ENCODE data around the gene BTBD16. TPM values are rescaled to one million over a fixed set of nuclear protein-coding genes. Genes with fewer than 3 reads are reported as not detected.

BTBD16 gene
- total and polyA plus RNA-seq, 2 donors from 2014 or later = 0.34 to 1.2 TPM

GRCh38 chr10:122359621-122360020 is 88.5 kb downstream of the BTBD16 start:
- Histone ChIP-seq H3K27ac (ENCODE audit: low read depth in 2 of 2, low read length in 2 of 2) (no peak overlapping the region), H3K4me1 (ENCODE audit: control insufficient read depth in 2 of 3, insufficient read depth in 2 of 3, low read depth in 1 of 3, low read length in 3 of 3) (no peaks in the 10 kb centered on the region), H3K36me3 (ENCODE audit: control insufficient read depth in 2 of 3, insufficient read depth in 3 of 3, low read length in 3 of 3) (no peaks in the 10 kb centered on the region), H3K9ac (ENCODE audit: low read length in 3 of 3) (no peak overlapping the region), H3K9me3 (ENCODE audit: control insufficient read depth in 2 of 3, insufficient read depth in 1 of 3, low read length in 3 of 3) (no peaks in the 10 kb centered on the region), H3K4me3 (ENCODE audit: low read length in 3 of 3) (no peak overlapping the region), H3K27me3 (ENCODE audit: control insufficient read depth, insufficient read depth, low read length) (no peaks in the 10 kb centered on the region)
- FAIRE-seq (no peak), DNase-seq (no peak)
- TF ChIP-seq CTCF (IDR thresholded peaks at IDR 0.05; ENCODE audit: borderline replicate concordance, extremely low read depth, insufficient read depth) = no peak
- intact Hi-C loops (cut with DNase I) = no loop called here

GRCh38 chr10:122361046-122361445 is 90.0 kb downstream of the BTBD16 start:
- H3K27ac ChIP-seq (ENCODE audit: low read depth in 2 of 2, low read length in 2 of 2) = no peak overlapping the region
- H3K9ac ChIP-seq (ENCODE audit: low read length in 3 of 3) = no peak overlapping the region
- H3K4me3 ChIP-seq (ENCODE audit: low read length in 3 of 3) = no peak overlapping the region
- no peaks in the 10 kb centered on the region for H3K9me3 ChIP-seq (ENCODE audit: control insufficient read depth in 2 of 3, insufficient read depth in 1 of 3, low read length in 3 of 3)
- H3K27me3 ChIP-seq (ENCODE audit: control insufficient read depth, insufficient read depth, low read length) = no peaks in the 10 kb centered on the region
- no peak for TF ChIP-seq CTCF (IDR thresholded peaks at IDR 0.05; ENCODE audit: borderline replicate concordance, extremely low read depth, insufficient read depth)
- no peaks in the 10 kb centered on the region for H3K4me1 ChIP-seq (ENCODE audit: control insufficient read depth in 2 of 3, insufficient read depth in 2 of 3, low read depth in 1 of 3, low read length in 3 of 3)
- peak in 1 of 5 donors; percentile 3 for DNase-seq
- no peaks in the 10 kb centered on the region for H3K36me3 ChIP-seq (ENCODE audit: control insufficient read depth in 2 of 3, insufficient read depth in 3 of 3, low read length in 3 of 3)
- intact Hi-C loops (cut with DNase I) = no loop called here
- FAIRE-seq = no peak

GRCh38 chr10:122362031-122362592 is 91.0 kb downstream of the BTBD16 start:
- DNase-seq (peak in 1 of 5 donors; percentile 16), FAIRE-seq (no peak)
- Histone ChIP-seq H3K4me1 (ENCODE audit: control insufficient read depth in 2 of 3, insufficient read depth in 2 of 3, low read depth in 1 of 3, low read length in 3 of 3) (no peaks in the 10 kb centered on the region), H3K9me3 (ENCODE audit: control insufficient read depth in 2 of 3, insufficient read depth in 1 of 3, low read length in 3 of 3) (no peaks in the 10 kb centered on the region), H3K36me3 (ENCODE audit: control insufficient read depth in 2 of 3, insufficient read depth in 3 of 3, low read length in 3 of 3) (no peaks in the 10 kb centered on the region), H3K9ac (ENCODE audit: low read length in 3 of 3) (no peak overlapping the region), H3K4me3 (ENCODE audit: low read length in 3 of 3) (no peak overlapping the region), H3K27me3 (ENCODE audit: control insufficient read depth, insufficient read depth, low read length) (no peaks in the 10 kb centered on the region), H3K27ac (ENCODE audit: low read depth in 2 of 2, low read length in 2 of 2) (no peak overlapping the region)
- intact Hi-C loops (cut with DNase I) = no loop called here
- TF ChIP-seq CTCF (IDR thresholded peaks at IDR 0.05; ENCODE audit: borderline replicate concordance, extremely low read depth, insufficient read depth) = no peak

GRCh38 chr10:122362621-122363020 is 91.5 kb downstream of the BTBD16 start:
- no peaks in the 10 kb centered on the region for H3K27me3 ChIP-seq (ENCODE audit: control insufficient read depth, insufficient read depth, low read length)
- H3K27ac ChIP-seq (ENCODE audit: low read depth in 2 of 2, low read length in 2 of 2) = no peak overlapping the region
- intact Hi-C loops (cut with DNase I) = no loop called here
- no peak overlapping the region for H3K9ac ChIP-seq (ENCODE audit: low read length in 3 of 3)
- H3K9me3 ChIP-seq (ENCODE audit: control insufficient read depth in 2 of 3, insufficient read depth in 1 of 3, low read length in 3 of 3) = no peaks in the 10 kb centered on the region
- H3K4me1 ChIP-seq (ENCODE audit: control insufficient read depth in 2 of 3, insufficient read depth in 2 of 3, low read depth in 1 of 3, low read length in 3 of 3) = no peaks in the 10 kb centered on the region
- TF ChIP-seq CTCF (IDR thresholded peaks at IDR 0.05; ENCODE audit: borderline replicate concordance, extremely low read depth, insufficient read depth) = no peak
- FAIRE-seq (no peak), DNase-seq (peak in 1 of 5 donors; percentile 5)
- no peaks in the 10 kb centered on the region for H3K36me3 ChIP-seq (ENCODE audit: control insufficient read depth in 2 of 3, insufficient read depth in 3 of 3, low read length in 3 of 3)
- H3K4me3 ChIP-seq (ENCODE audit: low read length in 3 of 3) = no peak overlapping the region
